ENCODE data around the gene TEX264. TPM values are rescaled to one million over a fixed set of nuclear protein-coding genes. Genes with fewer than 3 reads are reported as not detected.

The TEX264 gene
- total and polyA plus RNA-seq, 2 of the 13 experiments (the other 11 are each of a cell fraction or from before 2014, with no cell fraction given) = 35.2 to 52.1 TPM

DNA sequence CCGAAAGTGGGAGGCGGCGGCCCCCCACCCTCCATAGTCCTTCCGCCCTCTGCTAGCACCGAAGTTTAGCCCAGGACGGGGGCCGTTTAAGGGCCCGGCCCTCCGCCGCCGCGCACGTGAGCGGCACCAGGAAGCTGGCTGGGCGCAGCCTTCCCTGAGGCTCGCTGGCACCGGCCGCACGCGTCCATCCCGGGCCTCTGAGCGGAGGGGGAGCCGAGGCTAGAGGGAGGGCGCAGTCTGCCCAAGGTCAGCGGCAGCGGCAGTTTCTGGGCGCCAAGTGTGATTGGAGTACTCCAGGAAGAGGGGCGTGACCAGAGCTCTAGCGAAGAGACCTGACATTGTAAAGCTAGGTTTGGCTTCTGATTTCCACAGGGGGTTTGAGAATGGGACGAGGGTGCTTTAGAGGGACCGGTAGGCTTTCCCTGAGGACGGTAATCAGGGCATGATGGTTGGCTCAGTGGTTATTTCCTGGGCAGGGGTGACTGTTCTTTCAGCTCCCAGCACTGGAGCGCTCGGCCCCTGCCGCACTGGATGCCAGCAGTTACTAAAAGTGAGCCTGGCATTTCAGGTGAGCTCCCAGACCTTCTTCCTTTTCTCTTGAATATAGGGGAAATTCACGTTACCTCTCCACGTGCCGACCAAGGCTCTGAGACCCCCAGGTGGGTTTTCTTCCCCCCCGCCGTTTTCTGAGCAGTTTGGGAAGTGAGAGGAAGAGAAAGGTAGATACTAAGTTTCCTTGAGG is 853 bp downstream of the TEX264 start (continued):
- TF ChIP-seq HNRNPL (IDR thresholded peaks at IDR 0.05; ENCODE audit: low read depth, low read length) (0 out of 2 replicates have a peak, but pooled peaks have one; percentile 49), ZBTB7B (CRISPR knock-in tag; IDR thresholded peaks at IDR 0.05) (no peak), RBM39 (IDR thresholded peaks at IDR 0.05; ENCODE audit: low read depth, low read length, poor library complexity, severe bottlenecking) (no peak), DPF2 (CRISPR knock-in tag; IDR thresholded peaks at IDR 0.05; ENCODE audit: borderline replicate concordance, low read depth) (0 out of 2 replicates have a peak, but pooled peaks have one; percentile 9), FOSL1 (CRISPR knock-in tag; IDR thresholded peaks at IDR 0.05; ENCODE audit: borderline replicate concordance) (no peak), SNRNP70 (IDR thresholded peaks at IDR 0.05; ENCODE audit: low read depth, low read length) (no peak), ZNF770 (CRISPR knock-in tag; IDR thresholded peaks at IDR 0.05) (peak; percentile 62; the same call in 1 of the 2 replicates), TFDP1 (CRISPR knock-in tag; IDR thresholded peaks at IDR 0.05; ENCODE audit: borderline replicate concordance) (peak; percentile 40; the same call in 1 of the 2 replicates), ZNF768 (CRISPR knock-in tag; IDR thresholded peaks at IDR 0.05) (0 out of 2 replicates have a peak, but pooled peaks have one; percentile 43), ZNF883 (CRISPR knock-in tag; IDR thresholded peaks at IDR 0.05; ENCODE audit: not compliant biosample characterization) (peak; percentile 49), YEATS4 (CRISPR knock-in tag; IDR thresholded peaks at IDR 0.05; ENCODE audit: borderline replicate concordance) (peak; percentile 35; the same call in 1 of the 2 replicates), ZNF496 (CRISPR knock-in tag; IDR thresholded peaks at IDR 0.05; ENCODE audit: insufficient replicate concordance) (no peak), ZNF251 (CRISPR knock-in tag; IDR thresholded peaks at IDR 0.05) (no peak), FOXA3 (CRISPR knock-in tag; IDR thresholded peaks at IDR 0.05) (no peak), ZNF263 (CRISPR knock-in tag; IDR thresholded peaks at IDR 0.05) (no peak), PHF8 (CRISPR knock-in tag; IDR thresholded peaks at IDR 0.05) (peak; percentile 87), ZNF704 (CRISPR knock-in tag; IDR thresholded peaks at IDR 0.05; ENCODE audit: borderline replicate concordance) (0 out of 2 replicates have a peak, but pooled peaks have one; percentile 63), KDM5B (CRISPR knock-in tag; IDR thresholded peaks at IDR 0.05; ENCODE audit: borderline replicate concordance) (0 out of 2 replicates have a peak, but pooled peaks have one; percentile 74)
- TF ChIP-seq, protein P1, sequence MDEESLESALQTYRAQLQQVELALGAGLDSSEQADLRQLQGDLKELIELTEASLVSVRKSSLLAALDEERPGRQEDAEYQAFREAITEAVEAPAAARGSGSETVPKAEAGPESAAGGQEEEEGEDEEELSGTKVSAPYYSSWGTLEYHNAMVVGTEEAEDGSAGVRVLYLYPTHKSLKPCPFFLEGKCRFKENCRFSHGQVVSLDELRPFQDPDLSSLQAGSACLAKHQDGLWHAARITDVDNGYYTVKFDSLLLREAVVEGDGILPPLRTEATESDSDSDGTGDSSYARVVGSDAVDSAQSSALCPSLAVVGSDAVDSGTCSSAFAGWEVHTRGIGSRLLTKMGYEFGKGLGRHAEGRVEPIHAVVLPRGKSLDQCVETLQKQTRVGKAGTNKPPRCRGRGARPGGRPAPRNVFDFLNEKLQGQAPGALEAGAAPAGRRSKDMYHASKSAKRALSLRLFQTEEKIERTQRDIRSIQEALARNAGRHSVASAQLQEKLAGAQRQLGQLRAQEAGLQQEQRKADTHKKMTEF (CRISPR knock-in tag; IDR thresholded peaks at IDR 0.05) = peak; percentile 75; the same call in 1 of the 2 replicates
- TF ChIP-seq, protein P2, sequence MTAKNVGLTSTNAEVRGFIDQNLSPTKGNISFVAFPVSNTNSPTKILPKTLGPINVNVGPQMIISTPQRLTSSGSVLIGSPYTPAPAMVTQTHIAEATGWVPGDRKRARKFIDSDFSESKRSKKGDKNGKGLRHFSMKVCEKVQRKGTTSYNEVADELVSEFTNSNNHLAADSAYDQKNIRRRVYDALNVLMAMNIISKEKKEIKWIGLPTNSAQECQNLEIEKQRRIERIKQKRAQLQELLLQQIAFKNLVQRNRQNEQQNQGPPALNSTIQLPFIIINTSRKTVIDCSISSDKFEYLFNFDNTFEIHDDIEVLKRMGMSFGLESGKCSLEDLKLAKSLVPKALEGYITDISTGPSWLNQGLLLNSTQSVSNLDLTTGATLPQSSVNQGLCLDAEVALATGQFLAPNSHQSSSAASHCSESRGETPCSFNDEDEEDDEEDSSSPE (CRISPR knock-in tag; IDR thresholded peaks at IDR 0.05) = peak; percentile 32; the same call in 1 of the 2 replicates
